DMS153 treated with DMSO at 0.1 percent for 48 hours (cell line): ENCODE results near the gene TRIM15.
"Not testable (repeated sequence)": the region's sequence is repeated elsewhere in the genome, so short reads cannot be mapped to it uniquely, and the experiment has no call there.

Source experiments
- DNase-seq: peaks from one replicate; lab custom pipeline; 2025; ENCODE audit not compliant: unreplicated experiment; lab: John Stamatoyannopoulos, UW

The TRIM15 gene

DNA sequence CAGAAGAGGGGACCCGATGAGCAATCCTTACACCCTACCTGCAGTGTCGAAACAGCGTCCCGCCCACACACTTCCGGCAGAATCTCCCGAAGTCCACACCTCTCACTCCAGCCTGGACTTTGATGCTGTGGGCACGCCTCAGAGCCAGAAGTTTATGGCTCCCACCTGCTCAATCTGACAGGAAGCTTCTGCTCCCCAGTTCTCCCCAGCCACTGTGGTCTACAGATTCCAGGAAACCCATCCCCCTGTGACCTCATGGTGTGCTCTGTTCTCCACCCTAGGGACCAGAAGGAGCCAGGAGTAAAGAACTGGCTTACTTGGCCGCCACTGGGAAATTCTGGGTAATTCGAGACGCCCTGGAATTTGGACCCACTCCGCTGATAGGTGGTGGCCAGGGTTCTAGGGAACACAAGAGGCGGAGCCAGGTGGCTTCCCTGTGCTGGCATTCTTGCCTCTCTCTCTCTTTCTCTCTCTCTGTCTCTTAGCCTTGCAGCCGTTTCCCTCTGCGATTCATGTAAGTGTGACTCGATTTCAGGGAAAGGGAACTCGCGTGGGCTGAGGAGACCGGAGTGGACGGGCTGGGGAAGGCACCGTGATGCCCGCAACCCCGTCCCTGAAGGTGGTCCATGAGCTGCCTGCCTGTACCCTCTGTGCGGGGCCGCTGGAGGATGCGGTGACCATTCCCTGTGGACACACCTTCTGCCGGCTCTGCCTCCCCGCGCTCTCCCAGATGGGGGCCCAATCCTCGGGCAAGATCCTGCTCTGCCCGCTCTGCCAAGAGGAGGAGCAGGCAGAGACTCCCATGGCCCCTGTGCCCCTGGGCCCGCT, at the start of gene TRIM15:
Gene TRIM15, plus strand, starts transcription at position 457 of the 828 bp plus-strand sequence. Its CDS starts 139 bp downstream, at position 596.
- DNase-seq, result no peak

DNA sequence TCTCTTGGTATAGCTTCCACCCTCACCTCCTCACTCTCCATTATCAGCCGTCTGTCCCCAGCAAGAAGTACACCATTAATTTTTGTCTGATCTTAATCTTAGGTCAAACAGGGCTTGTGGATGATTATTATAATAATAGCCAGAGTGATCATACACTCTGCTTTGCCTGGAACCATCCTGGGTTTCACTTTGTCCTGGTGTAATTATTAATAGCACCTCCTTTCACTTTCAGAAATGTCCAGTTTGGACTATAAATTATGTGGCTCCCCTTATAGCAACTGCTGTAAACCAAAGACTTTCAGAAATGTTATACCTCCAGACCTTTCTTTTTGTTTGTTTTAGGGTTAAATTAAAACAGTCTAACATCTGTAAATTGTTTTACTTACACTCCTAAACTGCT, 49.5 kb upstream of the TRIM15 start:
- no peak for DNase-seq

DNA sequence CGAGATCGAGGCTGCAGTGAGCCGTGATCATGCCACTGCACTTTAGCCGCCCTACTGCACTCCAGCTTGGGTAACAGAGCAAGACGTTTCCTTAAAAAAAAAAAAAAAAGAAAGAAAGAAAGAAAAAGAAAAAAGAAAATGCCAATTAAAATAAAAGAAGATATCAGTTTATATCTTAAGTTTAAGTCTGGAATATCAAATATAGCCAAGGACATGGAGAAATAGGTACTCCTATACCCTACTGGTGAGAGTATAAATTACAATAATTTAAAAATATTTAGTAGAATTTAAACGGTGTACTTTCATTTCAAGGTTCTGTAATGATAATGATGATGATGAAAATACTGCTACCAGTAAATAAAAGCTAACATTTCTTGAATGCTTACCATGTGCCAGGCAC, 46.6 kb upstream of the TRIM15 start:
- DNase-seq, result no peak

DNA sequence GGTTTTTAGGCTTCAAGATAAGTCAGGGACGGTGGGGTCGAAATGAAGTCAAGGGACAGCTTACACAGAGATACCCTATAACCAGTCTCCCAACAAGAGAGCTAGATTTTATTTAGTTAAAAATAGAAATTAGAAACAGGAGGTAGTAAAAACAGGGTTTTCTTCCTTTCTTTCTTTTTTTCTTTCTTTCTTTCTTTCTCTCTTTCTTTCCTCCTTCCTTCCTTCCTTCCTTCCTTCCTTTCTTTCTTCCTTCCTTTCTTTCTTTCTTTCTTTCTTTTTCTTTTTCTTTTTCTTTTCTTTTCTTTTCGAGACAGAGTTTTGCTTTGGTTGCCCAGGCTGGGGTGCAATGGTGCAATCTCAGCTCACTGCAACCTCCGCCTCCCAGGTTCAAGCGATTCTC, 44.7 kb upstream of the TRIM15 start:
- not testable (repeated sequence) for DNase-seq

DNA sequence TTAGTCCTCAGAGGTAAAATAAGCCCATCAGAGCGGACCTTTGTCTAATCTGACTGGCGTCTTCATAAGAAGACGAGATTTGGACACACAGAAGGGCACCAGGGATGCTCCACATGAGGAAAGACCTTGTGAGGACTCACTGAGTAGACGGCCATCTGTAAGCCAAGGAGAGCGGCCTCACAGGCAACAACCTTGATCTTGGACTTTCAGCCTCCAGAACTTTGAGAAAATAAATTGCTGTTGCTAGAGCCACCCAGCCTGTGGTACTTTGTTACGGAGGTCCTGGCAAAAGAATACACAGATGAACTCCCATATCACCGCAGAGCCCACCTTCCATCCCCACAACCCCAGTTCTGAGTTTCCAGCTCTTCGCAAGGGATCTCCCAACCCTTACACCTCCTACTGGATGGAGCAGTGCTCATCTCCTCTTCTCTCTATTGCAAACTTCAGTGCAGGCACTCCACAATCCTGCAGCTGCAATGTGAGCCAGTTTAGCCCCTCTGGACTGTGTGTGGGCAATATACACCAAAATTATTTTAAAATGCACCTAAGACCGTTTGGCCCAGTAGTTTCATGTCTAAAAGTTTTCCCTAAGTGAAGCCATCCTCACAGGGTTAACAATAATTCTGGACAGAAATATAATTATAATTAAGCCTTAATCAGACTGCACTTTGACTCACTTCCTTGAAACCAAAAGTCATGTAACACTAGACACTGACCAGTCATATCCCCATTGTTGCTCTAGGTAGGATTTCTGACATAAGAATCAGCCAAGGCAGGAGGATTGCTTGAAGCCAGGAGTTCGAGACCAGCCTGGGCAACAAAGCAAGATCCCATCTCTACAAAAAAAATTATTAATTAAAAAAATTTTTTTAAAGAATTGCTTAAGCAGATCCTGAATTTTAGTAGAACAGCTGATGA, 41.6 kb upstream of the TRIM15 start:
- no peak for DNase-seq

DNA sequence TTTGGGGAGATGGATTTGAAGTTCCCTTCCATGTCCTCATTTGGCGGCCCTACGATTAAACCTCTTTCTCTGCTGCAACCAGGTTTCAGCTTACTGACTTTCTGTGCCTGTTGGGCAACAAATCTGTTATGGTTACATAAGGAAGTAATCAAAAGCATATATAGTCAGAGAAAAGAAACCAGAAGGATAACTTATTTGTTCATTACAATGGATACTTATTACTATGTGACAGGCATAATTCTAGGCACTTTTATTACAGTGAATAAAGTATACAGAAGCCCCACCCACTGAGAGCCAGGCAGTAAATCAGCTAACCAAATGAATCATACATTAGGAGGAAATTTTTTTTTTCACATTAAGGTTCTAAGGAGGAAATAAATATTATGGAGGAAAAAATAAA, 40.8 kb upstream of the TRIM15 start:
- no peak for DNase-seq

DNA sequence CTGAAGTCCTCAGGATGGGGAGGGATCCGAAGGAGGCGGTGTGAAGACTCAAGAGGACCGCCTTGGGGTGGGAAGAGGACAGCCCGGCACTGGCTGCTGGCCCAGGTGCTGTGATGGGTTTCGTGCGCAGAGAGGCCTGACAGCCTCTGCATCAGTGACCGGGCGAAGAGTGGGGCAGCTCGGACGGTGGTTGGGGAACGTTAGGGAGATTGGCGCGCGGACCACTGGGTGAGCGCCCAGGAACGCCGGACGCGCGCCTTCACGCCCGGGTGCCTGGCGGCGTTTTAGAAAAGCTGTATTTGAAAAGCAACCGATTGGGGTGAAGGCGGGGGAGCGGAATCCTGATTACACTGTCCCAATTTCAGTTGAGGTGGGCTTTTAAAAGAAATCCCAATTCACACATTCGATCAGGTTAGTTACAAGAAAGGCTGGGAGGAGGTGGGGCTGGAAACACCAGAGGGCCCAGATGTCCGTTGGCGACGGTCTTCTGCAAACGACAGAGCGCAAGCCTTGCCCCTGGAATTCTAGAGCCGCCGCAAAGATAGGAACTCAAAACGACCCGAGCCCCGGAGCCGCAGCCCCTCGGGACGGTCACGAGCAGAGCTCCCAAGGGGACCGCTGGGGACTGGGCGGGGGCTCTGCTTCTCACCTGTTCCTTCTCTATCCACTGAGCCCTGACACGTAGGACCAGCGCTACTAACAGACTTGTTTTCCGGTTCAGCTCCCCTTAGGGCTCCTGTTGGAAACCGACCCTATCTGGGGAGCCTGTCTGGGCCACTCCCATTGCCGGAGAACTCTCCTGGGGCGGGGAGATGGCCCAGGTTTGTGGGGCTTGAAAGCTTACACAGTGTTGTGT, 35.9 kb upstream of the TRIM15 start:
- DNase-seq, result no peak

DNA sequence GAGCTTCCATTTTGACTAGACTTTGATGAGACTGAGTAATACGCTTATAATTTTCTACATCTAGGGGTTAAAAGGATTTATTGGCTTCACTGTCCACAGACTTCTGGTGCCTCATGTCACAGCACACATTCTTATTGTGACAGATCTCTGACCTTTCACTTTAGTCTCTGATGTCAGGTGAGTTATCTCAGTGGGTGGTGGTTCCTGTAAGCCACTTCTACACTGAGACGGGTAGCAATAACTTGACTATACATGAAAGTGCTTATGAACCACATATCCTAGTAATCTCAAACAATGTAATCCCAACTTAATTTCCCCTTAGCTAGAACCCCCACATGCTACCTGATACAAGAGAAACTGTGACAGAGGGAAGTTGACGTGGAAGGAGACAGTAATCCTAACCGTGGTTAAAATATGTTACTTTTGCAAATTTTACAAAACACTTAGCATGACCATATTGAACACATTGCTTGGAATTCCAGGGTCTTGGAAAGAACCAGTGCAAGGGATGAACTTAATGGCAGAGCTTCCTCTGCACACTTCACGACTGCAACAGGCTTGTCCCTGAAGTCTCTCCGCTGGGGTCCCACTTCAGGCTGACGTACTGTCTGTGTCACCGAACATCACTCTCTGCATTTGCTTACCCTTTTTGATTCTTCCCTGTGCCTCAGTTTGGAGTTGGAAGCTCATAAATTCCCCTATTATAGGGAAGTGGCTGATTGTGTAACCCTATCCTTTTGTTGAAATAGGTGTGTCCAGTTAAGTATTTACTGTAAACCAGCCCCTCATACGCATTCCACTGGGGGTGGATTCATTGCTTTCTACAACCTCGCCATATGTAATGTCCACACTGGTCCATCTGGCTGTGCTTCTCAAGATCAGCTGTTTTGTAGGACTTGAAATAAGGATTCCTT, 33.8 kb upstream of the TRIM15 start:
- DNase-seq, result no peak

DNA sequence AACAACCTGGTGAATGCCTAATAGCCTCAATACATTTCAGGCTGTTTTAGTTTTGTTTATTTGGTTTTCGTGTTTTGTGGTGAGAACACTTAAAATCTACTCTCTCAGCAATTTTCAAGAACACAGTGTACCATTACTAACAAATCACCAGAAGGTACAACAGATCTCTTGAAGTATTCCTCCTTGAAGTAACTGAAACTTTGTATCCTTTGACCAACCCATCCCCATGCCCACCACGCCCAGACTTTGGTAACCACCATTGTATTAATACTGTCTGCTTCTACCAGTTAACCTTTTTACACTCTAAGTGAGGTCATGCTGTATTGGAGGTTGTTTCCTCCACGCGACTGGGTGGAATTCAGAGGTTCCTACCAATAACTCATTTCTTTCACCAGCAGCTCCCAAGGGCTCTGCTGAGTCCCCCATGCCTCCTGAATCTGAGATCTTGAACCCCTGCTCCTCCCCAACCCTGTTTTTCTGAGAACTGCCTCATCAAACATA, 33.1 kb upstream of the TRIM15 start:
- DNase-seq, result no peak

DNA sequence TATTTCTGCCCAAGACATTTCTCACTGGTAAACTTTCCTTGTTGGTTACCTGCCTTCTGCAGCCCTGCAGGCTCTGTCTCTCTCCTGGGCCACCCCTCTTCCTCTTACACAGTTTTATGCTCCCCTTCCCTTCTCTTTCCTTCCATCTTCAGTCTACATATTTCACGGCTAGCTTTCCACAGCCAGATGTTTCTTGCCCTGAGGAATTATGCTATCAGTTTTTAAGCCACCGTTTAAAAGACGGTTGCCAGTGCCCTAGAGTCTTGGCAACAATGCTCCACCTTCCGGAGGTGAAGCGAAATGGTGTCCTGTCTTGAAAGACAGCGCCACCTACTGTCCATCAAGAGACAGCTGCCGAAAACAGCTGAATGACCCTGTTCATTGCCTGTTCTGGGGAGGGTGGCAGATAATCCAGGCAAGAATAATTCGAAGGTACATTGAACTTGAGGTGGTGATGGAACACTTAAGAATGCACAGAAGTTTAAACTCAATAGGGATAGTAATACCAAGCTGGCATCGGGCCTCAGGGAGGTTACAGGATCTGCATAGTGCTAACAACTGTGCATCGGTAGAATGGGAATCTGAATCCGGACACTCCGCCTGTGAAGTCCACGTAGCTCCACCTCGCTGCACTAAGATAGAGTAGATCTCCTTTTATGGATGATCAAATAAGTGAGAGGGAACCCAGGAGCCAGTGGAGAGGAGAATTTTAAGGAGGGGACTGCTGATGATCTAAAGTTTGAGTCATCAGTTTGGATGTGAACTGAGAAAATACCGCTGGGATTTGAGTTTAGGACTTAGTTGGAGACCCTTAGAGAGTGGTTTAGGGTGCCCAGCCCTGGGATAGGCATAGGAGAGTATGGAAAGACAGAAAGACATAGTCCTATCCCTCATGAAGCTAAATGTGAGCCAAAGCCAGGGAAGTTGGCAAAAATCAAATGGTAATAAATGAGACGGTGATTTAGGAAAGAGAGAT, 32.2 kb upstream of the TRIM15 start:
- DNase-seq, result peak; percentile 68

DNA sequence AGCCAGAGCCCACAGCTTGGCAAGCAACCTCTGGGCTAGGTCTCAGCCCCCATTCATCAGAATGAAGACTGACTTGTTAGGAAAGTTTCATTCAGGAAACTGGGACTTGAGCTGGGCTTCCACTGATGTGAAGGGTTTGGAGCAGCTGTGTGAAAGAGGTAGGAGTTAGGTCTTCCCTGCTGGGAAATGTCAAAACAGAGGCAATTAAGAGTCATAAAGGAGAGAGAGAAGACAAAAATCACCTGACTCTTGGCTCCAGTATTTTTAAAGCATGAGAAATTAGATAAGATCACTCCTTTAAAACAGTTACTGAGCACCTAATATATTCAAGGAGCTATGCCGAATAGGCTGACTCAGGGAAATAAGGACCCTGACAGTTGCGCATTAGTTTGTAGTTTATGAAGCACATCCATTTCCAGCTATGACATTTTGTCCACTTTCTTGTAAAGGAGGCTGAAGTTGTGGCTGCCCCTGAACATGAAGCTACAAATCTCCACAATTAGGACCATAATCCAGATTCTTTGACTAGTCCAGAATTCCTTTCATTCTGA, 31.3 kb upstream of the TRIM15 start:
- DNase-seq, result no peak

DNA sequence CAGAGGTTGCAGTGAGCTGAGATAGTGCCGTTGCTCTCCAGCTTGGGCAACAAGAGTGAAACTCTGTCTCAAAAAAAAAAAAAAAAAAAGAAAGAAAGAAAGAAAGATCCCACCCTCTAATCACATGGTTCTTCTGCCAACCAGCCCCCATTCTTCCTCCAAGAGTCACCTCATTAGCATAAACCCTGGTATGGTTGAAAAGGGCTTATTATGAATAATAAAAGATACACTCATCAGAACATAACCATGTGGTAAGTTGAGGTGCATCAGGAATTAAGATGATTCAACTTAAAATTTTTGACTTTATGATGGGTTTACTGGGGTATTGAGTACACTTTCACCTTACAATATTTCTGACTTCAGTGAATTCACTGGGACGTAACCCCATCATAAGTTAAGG, 28.2 kb upstream of the TRIM15 start:
- DNase-seq, result no peak

DNA sequence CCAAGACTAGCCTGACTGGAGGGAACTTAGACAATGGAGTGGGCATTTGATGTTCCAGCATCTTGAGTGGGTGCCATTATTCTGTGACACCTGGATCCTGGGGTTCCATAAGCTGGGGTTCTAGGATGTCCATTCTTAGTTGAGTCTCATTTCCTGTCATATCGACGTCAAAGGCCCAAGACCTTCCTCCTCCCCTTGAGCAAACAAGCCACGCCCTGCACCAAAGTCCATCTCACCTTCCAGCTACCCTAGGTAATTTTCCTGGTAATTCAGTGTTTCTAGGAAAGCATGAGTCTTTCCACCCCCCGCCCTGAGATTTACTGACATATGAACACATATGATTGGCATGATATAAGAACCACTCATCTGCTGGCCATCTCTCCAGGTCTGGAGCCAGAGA, 27.6 kb upstream of the TRIM15 start, which contains the start of gene TRIM40:
Gene TRIM40, plus strand, starts transcription at position 384 of the 400 bp plus-strand sequence. CDS start 897 bp downstream, outside the sequence.
- no peak for DNase-seq

DNA sequence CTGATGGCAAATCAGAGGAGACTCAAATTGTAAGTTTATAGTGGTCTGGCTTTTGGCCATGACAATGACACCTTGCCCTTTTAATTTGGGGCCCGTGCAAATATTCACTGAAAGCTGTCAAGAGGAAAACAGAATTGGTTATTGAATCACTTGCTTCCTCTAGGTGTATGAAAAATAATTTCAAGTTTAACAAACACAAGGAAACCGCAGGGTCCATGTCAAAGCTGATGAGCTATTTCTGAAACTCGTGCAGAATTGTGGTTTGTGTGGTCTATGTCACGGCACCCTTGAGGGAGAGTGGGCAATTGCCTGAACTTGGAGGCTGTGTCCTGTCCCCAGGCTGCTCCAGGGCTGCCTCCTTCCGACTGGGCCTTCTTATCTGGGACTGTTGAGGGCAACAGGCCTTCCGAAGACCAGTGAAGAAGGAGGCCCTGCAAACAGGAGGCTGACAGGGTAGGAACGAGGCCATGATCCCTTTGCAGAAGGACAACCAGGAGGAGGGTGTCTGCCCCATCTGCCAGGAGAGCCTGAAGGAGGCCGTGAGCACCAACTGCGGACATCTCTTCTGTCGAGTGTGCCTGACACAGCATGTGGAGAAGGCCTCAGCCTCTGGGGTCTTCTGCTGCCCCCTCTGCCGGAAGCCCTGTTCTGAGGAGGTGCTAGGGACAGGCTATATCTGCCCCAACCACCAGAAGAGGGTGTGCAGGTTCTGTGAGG, 26.6 kb upstream of the TRIM15 start:
- no peak for DNase-seq

DNA sequence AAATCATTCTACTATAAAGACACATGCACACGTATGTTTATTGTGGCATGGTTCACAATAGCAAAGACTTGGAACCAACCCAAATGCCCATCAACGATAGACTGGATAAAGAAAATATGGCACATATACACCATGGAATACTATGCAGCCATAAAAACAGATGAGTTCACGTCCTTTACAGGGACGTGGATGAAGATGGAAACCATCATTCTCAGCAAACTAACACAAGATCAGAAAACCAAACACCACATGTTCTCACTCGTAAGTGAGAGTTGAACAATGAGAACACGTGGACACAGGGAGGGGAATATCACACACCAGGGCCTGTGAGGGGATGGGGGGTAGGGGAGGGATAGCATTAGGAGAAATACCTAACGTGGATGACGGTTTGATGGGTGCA, 23.1 kb upstream of the TRIM15 start:
- not testable (repeated sequence) for DNase-seq

DNA sequence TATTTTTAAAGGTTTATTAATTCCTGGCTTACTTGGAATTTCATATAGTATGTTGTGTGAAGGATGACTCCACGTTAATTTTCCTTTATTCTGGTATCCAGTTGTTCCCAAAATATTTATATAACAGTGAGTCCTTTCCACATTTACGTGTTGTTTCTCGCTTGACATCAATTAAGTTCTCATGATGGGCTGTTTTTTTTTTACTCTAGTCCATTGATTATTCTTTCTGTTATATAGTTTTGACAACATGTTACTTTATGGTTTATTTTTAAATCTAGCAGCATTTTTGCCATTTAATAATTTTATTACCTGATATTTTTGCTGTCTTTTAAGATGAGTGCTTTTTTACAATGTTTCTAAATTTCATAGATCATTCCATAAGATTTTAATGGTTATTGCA, 20.7 kb upstream of the TRIM15 start:
- DNase-seq, result no peak

DNA sequence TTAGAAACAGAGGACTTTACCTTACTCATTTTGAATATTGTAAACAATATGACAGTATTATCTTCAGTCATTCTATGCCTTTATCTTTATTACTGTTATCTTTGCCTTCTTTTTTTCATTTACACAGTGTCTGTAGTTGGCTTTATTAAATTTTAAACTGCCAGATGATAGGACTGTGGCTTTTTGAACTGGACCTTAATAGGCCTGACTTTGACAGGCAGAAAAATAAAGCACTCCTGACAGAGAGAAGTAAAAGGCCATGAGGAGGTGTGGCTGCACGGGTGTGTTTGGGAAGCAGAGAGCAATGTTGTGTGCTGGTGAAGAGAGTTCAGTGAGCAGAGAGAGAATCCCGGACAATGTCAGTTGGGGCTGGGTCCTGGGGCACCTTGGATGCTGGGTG, 19.6 kb upstream of the TRIM15 start:
- no peak for DNase-seq

DNA sequence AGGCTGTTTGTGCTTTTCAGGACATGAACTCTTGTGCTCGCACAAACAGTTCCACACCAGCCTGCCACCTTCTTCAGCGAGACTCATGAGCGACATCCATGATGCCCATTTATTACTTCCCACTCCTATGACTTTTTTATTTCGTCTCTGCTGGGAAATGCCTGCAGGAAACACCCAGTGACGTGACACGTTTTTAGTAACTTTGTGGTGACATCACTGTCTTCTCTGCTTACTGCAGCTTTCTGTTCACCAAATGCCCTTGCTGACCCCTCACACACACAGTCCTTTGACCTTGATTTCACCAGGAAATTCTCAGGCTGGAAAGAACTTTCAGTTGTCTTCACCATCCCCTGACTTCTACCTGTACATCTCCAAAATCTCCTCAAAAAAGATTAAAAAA, 18.5 kb upstream of the TRIM15 start:
- DNase-seq, result no peak
